Fibroblast of lung (primary cell): ENCODE data around the gene DLK1. TPM values are rescaled to one million over a fixed set of nuclear protein-coding genes. Genes with fewer than 3 reads are reported as not detected.
A peak's percentile ranks its signal among the peaks of the same experiment; 100 is the strongest.

Experiments used
- DNase-seq, 2 donors: peaks; one replicate each; pipeline versions ENCODE4 v3.0.0 to v3.0.0-alpha.2; 2010; ENCODE audit warnings: low read depth in 2 of 2
- H2AFZ ChIP-seq: 2 replicates; pipeline ENCODE4 v1.5.1; 2012; ENCODE audit warnings: low read length, control low read depth, inconsistent platforms
- H3K27ac ChIP-seq: 2 replicates; pipeline ENCODE4 v1.5.1; 2011; ENCODE audit warnings: low read length, control low read depth; ENCODE audit not compliant: insufficient read depth
- H3K27me3 ChIP-seq: 2 replicates; pipeline ENCODE4 v1.5.1; 2011; ENCODE audit warnings: mild to moderate bottlenecking, low read length; ENCODE audit not compliant: control insufficient read depth, insufficient read depth
- H3K36me3 ChIP-seq: 2 replicates; pipeline ENCODE4 v1.5.1; 2011; ENCODE audit warnings: low read length; ENCODE audit not compliant: control insufficient read depth, insufficient read depth
- H3K4me1 ChIP-seq: 2 replicates; pipeline ENCODE4 v1.5.1; 2011; ENCODE audit warnings: low read length; ENCODE audit not compliant: control insufficient read depth, insufficient read depth; ENCODE audit errors: extremely low read depth
- H3K4me2 ChIP-seq: 2 replicates; pipeline ENCODE4 v1.5.1; 2011; ENCODE audit warnings: low read length, control low read depth; ENCODE audit not compliant: insufficient read depth; ENCODE audit errors: extremely low read depth
- H3K4me3 ChIP-seq, 4 experiments: fragments of 200-600 bp in 1 of 4; sonication (generic) in 1 of 4; replicated peaks in 1 of 4; 2 replicates each; pipeline ENCODE4 v1.5.1; 2011 to 2016; ENCODE audit warnings: low read length in 4 of 4, low read depth in 3 of 4, mild to moderate bottlenecking in 3 of 4, control low read depth in 2 of 4, inconsistent platforms in 1 of 4, mixed read lengths in 1 of 4; ENCODE audit not compliant: insufficient read depth in 1 of 4; ENCODE audit errors: control extremely low read depth in 1 of 4
- H3K79me2 ChIP-seq: 2 replicates; pipeline ENCODE4 v1.5.1; 2012; ENCODE audit warnings: mild to moderate bottlenecking, low read length, inconsistent platforms; ENCODE audit not compliant: control insufficient read depth, insufficient read depth
- H3K9ac ChIP-seq: 2 replicates; pipeline ENCODE4 v1.5.1; 2011; ENCODE audit warnings: mild to moderate bottlenecking, low read length, control low read depth; ENCODE audit not compliant: insufficient read depth
- H3K9me3 ChIP-seq: 2 replicates; pipeline ENCODE4 v1.5.1; 2012; ENCODE audit warnings: low read depth, low read length; ENCODE audit not compliant: control insufficient read depth, insufficient read depth
- H4K20me1 ChIP-seq: 2 replicates; pipeline ENCODE4 v1.5.1; 2011; ENCODE audit warnings: low read length; ENCODE audit not compliant: control insufficient read depth, insufficient read depth; ENCODE audit errors: extremely low read depth
- EZH2 ChIP-seq: IDR thresholded peaks from 2 replicates; pipeline ENCODE4 v1.5.1; 2012; ENCODE audit warnings: low read length, control low read depth, mild to moderate bottlenecking; ENCODE audit errors: missing control alignments
- polyA plus RNA-seq, 2 donors: library from polyadenylated mRNA; depleted of rRNA in 1 of 2; stranded (reverse) in 1 of 2; unstranded in 1 of 2; fragments of >200 nt; gene quantifications; 2 replicates each; pipeline ENCODE4 v1.2.1, GENCODE V29; 2011 to 2012; ENCODE audit warnings: missing spikeins in 1 of 2
- total RNA-seq: library from RNA; depleted of rRNA; stranded (reverse); fragments of >200 nt; gene quantifications from 2 replicates; pipeline ENCODE4 v1.2.1, GENCODE V29; 2014
- TF ChIP-seq, protein P1 (sequence below), 2 donors: IDR thresholded peaks in 1 of 2; conservative IDR thresholded peaks in 1 of 2; 1 replicate in 1 of 2; 2 replicates in 1 of 2; pipeline ENCODE4 v1.5.1; 2011 to 2012; ENCODE audit warnings: low read length in 2 of 2, control low read depth in 1 of 2, inconsistent platforms in 1 of 2, low read depth in 1 of 2, mild to moderate bottlenecking in 1 of 2

DLK1 gene
- total and polyA plus RNA-seq, 2 donors (not counting 1 experiment from before 2014, with no cell fraction given): not detected

- Histone ChIP-seq H4K20me1 (no peaks in the 10 kb centered on the region), H3K4me2 (no peak overlapping the region), H3K9ac (no peak overlapping the region), H3K4me1 (no peaks in the 10 kb centered on the region), H3K27me3 (no peaks in the 10 kb centered on the region), H3K36me3 (no peaks in the 10 kb centered on the region), H2AFZ (no peak overlapping the region), H3K79me2 (no peaks in the 10 kb centered on the region), H3K27ac (no peak overlapping the region), H3K4me3 (no peak overlapping the region), H3K9me3 (no peaks in the 10 kb centered on the region)
- peak; percentile 45 to 80 for DNase-seq
- TF ChIP-seq, protein P1, sequence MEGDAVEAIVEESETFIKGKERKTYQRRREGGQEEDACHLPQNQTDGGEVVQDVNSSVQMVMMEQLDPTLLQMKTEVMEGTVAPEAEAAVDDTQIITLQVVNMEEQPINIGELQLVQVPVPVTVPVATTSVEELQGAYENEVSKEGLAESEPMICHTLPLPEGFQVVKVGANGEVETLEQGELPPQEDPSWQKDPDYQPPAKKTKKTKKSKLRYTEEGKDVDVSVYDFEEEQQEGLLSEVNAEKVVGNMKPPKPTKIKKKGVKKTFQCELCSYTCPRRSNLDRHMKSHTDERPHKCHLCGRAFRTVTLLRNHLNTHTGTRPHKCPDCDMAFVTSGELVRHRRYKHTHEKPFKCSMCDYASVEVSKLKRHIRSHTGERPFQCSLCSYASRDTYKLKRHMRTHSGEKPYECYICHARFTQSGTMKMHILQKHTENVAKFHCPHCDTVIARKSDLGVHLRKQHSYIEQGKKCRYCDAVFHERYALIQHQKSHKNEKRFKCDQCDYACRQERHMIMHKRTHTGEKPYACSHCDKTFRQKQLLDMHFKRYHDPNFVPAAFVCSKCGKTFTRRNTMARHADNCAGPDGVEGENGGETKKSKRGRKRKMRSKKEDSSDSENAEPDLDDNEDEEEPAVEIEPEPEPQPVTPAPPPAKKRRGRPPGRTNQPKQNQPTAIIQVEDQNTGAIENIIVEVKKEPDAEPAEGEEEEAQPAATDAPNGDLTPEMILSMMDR (conservative IDR thresholded peaks at IDR 0.05 in 1 of 2, IDR thresholded peaks at IDR 0.05 in 1 of 2; ENCODE audit: low read depth in 1 of 2, low read length in 2 of 2): no peak
- TF ChIP-seq EZH2: no peak
These were observed 35.4 kb downstream of the DLK1 start for GRCh38 chr14:100762089-100762515.

GRCh38 chr14:100762901-100763300, 36.2 kb downstream of the DLK1 start:
- Histone ChIP-seq H4K20me1 (no peaks in the 10 kb centered on the region), H3K27ac (no peak overlapping the region), H3K36me3 (no peaks in the 10 kb centered on the region), H3K79me2 (no peaks in the 10 kb centered on the region), H3K4me3 (no peak overlapping the region), H2AFZ (no peak overlapping the region), H3K9ac (no peak overlapping the region), H3K4me2 (no peak overlapping the region), H3K9me3 (no peaks in the 10 kb centered on the region), H3K4me1 (no peaks in the 10 kb centered on the region), H3K27me3 (no peaks in the 10 kb centered on the region)
- DNase-seq: peak in 1 of 2 donors; percentile 26
- TF ChIP-seq, protein P1 (conservative IDR thresholded peaks at IDR 0.05 in 1 of 2, IDR thresholded peaks at IDR 0.05 in 1 of 2; ENCODE audit: low read depth in 1 of 2, low read length in 2 of 2): no peak
- no peak for TF ChIP-seq EZH2

- DNase-seq: no peak
- Histone ChIP-seq H4K20me1 (no peaks in the 10 kb centered on the region), H3K4me2 (no peak overlapping the region), H3K9me3 (no peaks in the 10 kb centered on the region), H3K36me3 (no peaks in the 10 kb centered on the region), H3K4me3 (no peak overlapping the region), H3K4me1 (no peaks in the 10 kb centered on the region), H3K79me2 (no peaks in the 10 kb centered on the region), H2AFZ (no peak overlapping the region), H3K27me3 (no peaks in the 10 kb centered on the region), H3K9ac (no peak overlapping the region), H3K27ac (no peak overlapping the region)
- TF ChIP-seq, protein P1 (conservative IDR thresholded peaks at IDR 0.05 in 1 of 2, IDR thresholded peaks at IDR 0.05 in 1 of 2; ENCODE audit: low read depth in 1 of 2, low read length in 2 of 2): no peak
- no peak for TF ChIP-seq EZH2
These were observed 37.9 kb downstream of the DLK1 start for GRCh38 chr14:100764471-100765115.
